K562 (cell line): ENCODE data around the gene NPDC1.

ENCODE experiments used
- ELF1 ChIP-seq: fragments of 200-800 bp; sonication (Bioruptor generic); IDR thresholded peaks from 2 replicates; pipeline ENCODE4 v1.6.1; 2016; ENCODE audit warnings: missing genetic modification characterization, missing compliant biosample characterization
- RNF2 ChIP-seq: sonication (generic); IDR thresholded peaks from 2 replicates; pipeline ENCODE4 v1.6.1; 2016
- ZNF121 ChIP-seq: sonication (generic); formaldehyde crosslinking; conservative IDR thresholded peaks from 2 replicates; pipeline ENCODE4 v1.8.0; 2022; ENCODE audit warnings: missing genetic modification reagents
- ZNF512 ChIP-seq: IDR thresholded peaks from 2 replicates; pipeline ENCODE4 v1.6.1; 2016; ENCODE audit warnings: missing genetic modification characterization, missing compliant biosample characterization

GRCh38 chr9:137055385-137056364 is 9.7 kb upstream of the NPDC1 start:
- TF ChIP-seq ELF1 (tag): no peak
- no peak for TF ChIP-seq RNF2
- no peak for TF ChIP-seq ZNF121 (CRISPR knock-in tag)
- TF ChIP-seq ZNF512 (tag): no peak
